NCI-H128 (cell line): ENCODE results near the gene VGF.
A peak's percentile ranks its signal among the peaks of the same experiment; 100 is the strongest.
"Not testable (repeated sequence)": the region's sequence is repeated elsewhere in the genome, so short reads cannot be mapped to it uniquely, and the experiment has no call there.

ENCODE experiments used
- DNase-seq: peaks from one replicate; lab custom pipeline; 2025; ENCODE audit not compliant: unreplicated experiment; lab: John Stamatoyannopoulos, UW

The VGF gene

DNA sequence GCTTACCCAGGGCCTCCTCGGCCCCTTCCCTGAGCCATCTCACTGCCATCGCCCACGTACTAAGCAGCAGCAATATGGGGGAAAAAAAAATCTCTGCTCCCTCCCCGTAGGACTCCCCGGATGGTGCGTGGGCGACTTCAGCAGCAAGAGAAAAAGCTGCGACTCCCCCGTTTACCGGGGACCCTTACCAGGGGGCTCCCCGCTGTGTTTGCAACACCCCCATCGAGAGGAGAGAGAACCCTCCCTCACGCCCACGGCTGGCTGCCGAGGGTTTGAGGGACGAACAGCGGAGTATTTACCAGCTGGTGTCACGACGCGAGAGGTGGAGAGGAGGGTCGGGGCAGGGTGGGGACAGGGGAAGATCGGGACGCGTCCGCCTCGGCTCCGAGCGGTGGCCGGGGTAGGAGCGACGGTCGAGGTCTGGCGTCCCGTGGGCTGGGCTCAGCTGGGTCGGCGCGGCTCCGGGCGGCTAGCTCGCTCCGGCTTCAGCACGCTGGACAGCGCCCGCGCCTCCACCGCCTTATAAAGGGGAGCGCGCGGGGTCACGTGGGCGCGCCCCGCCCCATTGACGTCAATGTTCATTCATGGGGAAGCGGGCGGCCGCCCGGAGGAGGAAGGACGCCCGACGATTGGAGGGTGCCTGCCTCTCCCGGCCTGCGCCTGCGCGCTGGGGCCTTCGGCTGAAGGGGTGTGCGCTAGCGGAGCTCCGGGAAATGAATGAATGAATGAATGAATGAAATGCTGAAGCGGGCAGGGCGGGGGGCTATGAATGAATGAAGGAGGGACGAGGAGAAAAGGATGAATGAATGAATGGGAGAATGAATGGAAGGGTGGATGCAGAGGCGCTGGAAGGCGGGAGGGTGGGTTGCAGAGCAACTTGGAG, at the start of gene VGF:
VGF (minus strand) TSS at position 495 of the 883 bp plus-strand sequence. CDS start 726 bp downstream, outside the sequence.
- peak; percentile 62 for DNase-seq

DNA sequence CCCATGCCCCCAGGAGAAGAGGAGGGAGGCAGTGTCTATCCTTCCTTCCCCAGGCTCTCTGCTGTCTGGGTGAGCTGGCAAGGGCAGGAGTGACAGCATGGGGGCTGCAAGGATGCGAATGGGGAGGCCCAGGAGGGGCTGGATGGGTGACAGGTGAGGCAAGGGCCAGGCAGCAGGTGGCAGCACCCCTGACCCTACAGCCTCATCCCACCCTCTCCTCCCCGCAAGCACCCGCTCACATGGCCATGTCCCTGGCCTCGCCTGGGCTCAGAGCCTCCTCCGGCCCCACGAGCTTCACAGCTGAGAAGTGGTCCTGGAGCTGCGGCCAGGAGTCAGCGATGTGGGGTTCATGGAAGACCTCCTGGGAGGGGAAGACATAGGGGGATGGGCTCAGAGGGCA, 46.6 kb upstream of the VGF start:
- DNase-seq, result no peak

DNA sequence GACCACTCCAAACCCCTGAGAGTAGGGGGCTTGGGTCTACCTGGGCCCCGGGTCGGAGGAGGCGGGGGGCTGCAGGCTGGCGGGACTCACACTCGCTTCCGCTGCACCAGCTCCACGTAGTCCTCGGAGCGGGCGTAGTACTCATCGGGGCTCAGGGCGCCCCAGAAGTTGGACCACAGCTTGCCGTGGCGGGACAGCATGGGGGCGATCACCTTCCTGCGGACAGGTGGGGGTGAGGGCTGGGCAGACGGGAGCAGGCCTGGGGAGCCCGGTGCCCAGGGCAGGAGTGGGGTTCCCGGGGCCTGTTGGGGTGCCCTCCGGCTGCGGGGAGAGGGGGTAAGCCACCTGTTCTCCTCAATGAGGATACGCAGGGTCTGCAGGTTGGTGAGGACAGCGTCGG, 46.1 kb upstream of the VGF start:
- DNase-seq, result no peak

DNA sequence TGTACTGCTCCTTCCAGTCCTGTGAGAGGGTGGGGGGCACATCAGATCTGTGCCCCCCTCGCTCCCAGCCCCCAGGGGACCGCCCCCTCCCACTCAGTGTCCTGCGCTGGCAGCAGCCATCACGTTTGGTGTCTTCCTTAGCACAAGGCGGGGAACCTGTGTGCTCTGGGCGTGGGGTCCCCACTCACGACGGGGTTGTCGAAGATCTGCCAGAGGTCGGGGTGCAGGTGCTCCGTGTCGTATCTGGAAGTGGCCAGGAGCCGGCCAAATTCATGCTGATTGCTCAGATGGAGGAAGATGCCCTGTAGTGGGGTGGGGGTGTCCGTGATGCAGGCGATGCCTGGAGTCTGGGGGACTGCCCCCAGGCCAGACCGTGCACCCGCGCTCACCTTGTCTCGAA, 44.8 kb upstream of the VGF start:
- DNase-seq, result no peak

DNA sequence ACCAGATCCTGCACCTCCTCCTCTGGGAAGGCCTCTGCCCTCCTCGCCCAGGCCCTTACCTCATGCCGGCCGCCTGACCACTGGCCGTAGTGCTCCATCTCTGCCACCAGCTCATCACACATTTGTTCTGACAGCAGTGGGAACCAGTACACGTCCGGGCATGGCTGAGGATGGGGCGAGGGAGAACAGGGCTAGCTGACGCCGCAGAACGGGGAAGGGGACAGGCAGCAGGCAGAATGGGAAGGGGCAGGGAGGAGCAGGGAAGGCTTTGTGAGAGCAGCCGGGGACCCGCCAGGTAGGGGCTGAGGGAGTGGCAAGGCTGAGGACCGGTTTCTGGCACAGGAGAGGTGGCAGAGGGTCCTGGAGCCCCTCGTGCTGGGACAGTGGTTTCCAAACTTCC, 43.4 kb upstream of the VGF start:
- DNase-seq, result no peak

DNA sequence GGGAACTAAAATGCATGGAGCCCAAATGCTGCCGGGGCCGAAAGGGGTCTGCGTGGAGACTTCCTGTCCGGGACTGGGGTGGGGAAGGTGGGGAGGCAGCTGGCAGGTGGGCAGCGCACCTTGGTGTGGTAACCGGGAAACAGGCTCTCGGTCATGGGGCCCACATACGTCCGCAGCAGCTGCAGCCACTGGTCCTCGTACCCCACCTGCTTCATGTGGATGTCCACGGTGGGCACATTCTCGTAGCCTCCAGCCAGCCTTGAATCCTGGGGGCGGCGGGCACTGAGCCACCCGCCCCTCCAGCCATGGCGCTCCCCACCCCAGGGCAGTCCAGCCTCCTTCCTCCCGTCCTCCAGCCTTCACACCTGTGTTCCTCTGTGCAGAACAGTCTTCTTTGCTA, 42.1 kb upstream of the VGF start:
- no peak for DNase-seq

DNA sequence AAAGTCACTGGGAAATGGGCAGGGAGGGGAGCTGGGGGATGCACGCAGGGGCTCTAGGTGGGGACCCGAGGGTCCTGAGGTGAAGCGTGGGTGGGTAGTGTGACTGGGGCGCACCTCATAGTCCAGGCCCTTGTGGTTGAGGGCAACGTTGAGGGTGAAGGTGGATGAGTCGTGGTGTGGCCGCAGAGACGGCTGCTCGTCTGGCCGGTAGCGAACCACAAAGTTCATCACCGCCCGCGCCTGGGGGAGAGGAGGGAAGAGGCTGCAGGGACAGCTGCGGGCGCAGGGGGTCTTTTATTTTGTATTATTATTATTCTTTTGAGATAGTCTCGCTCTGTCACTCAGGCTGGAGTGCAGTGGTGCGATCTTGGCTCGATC, 41.3 kb upstream of the VGF start:
- DNase-seq, result no peak

DNA sequence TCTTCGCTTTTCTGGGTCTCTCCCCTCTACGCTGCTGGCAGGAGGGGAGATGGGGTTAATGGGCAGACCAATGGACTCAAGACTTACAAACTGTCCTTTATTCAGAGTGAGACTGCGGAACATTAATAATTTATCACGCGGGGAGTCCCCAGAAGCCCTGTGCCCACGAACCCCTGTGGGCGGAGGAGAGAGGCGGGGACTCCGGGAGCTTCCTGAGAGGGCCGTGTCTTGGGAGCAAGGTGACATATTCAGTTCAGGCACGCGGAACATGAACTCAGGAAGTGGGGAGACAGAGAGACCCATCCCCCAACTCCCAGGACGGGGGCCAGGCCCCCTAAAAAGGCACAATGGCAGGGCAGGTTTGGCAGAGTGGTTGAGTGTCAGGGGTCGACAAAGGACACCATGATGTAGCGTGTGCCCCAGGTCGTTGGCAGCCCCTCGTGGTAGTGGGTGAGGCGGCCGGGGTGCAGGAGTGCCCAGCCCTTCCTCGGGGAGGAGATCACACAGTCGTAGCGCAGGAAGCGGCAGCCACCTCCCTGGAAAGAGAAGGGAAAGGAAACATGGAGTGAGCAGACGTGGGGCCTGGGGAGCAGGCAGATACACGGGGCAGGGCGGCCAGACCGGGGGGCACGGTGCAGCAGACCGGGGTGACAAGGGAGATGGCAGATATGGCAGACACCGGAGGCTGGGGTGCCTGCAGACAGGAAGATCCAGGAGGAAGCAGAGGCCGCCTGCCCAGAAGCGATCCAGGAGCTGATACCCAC, 40.7 kb upstream of the VGF start:
- no peak for DNase-seq

DNA sequence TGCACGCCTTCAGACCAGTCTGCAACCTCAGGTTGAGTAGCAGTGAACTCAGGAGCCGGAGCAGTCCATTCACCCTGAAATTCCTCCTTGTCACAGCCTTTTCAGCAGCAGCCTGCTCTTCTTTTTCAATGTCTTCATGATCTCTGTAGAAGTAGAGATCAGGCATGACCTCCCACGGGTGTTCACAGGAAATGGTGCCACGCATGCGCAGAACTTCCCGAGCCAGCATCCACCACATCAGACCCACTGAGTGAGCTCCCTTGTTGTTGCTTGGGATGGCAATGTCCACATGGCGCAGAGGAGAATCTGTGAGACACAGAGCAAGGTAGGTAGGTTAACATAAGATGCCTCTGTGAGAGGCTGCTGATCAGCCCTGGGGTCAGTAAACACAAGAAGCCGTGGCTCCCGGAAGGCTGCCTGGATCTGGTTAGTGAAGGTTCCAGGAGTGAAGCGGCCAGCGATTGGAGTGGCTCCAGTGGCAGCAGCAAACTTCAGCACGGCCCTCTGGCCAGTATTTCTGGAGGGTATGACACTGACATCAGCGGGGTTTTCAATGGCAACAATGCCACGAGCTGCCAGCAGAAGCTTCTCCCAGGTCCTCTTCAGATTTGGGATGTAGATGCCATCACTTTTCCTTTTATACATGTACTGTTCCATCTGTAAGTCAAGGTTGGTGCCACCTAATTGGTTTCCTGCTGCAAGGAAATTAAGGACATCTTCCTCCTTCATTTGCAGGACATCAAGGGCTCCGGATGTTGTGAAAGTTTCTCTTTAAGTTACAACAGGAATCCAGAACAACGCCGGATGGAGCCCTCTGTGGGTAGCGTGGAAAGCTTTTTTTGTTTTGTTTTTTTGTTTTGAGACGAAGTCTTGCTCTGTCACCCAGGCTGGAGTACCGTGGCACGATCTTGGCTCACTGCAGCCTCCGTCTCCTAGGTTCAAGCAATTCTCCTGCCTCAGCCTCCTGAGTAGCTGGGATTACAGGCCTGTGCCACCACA, 38.7 kb upstream of the VGF start:
- DNase-seq, result not testable (repeated sequence)

DNA sequence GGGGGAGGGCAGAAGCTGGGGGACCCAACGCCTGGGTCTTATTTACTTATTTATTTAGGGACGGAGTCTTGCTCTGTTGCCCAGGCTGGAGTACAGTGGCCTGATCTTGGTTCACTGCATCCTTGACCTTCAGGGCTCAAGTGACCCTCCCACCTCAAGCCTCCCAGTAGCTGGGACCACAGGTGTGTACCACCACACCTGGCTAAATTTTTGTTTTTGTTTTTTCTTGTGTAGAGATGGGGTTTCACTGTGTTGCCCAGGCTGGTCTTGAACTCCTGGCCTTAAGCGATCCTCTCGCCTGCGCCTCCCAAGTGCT, 37.2 kb upstream of the VGF start:
- no peak for DNase-seq

DNA sequence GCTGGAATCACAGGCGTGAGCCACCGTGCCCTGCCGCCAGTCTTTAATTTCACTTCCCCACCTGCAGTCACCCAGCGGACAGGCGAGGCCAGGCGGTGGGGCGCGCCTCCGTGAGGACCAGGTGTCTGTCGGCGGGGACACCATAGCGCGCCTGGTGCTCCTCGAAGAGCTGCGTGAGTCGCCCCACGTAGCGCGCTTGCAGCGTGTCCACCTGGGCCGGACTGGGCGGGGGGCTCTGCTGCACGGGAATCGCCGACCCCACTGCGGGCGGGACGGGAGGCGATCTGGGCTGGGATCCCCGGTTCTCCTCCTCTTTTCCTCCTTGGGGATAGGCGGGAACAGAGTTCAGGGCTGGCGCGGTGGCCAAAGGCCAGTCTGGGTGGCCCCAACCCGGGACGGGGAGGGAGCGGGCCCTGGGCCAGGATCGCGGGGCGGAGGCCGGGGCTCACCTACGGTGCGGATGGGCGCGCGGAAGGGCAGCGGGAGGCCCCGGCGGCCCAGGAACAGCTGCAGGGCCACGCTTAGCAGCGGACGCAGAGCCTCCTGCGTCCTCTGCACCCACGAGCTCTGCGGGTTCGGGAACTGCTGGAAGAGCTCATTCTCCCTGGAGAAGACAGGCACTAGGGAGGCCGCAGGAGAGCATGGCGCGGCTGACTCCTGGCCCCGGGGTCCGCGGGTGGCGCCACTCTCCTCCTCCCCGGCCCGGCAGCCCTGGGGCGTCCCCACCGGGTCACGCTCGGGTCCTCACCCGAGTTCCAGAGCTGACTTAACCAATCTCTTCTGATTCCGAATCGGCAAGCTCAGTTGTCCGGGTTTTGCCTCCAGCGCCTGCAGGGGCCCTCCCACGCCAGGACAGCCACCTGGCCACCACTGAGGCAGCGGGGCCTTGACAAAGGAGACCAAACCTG, 36.6 kb upstream of the VGF start:
- no peak for DNase-seq

DNA sequence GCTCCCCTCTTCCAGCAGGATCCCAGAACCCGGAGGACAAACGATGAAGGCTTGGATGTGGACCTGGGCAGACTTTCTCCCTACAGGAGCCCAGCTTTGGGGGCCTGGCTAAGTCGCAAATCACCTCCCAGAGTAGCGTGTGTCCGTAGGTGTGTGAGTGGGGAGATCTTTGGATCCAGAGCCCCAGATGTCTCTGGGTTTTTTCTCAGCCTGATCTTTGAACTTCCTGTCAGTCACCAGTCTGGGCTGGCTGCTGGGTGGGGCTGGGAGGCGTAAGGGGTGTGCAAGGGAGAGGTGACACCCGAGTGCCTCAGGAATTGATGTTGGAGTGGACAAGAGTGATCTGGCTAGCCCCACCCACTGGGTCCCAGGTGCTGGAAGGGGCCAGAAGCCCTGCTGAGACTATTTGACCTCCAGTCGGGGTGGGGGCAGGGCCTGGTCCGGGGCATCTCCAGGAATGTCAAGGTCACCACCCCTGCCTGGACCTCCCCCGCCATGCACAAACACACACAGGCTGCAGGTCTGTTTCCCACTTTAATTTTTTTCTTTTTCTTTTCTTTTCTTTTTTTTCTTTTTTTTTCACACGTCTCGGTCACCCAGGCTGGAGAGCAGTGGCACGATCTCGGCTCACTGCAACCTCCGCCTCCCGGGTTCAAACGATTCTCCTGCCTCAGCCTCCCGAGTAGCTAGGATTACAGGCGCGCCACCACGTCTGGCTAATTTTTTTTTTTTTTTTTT, 35.7 kb upstream of the VGF start, which contains the start of gene MOGAT3:
MOGAT3 (minus strand) TSS at position 175 of the 738 bp plus-strand sequence. CDS start 182 bp downstream, outside the sequence.
- no peak for DNase-seq

DNA sequence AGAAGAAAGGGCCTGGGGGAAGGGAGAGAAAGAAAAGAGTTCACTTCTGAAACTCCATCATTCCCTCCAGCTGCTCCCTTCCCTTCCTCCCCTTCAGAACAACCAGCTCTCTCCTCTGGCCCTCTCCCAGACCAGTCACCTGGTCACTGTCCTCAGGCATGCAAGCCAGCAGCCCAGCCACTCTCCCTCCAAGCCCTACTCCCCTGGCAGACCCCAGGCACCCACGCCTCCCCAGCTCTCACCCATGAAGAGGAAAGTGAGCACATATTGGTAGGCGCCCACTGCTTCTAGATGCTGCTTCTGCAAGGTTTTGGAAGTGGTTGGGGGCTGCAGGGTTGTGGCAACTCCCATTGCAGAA, 35.1 kb upstream of the VGF start:
- DNase-seq, result no peak

DNA sequence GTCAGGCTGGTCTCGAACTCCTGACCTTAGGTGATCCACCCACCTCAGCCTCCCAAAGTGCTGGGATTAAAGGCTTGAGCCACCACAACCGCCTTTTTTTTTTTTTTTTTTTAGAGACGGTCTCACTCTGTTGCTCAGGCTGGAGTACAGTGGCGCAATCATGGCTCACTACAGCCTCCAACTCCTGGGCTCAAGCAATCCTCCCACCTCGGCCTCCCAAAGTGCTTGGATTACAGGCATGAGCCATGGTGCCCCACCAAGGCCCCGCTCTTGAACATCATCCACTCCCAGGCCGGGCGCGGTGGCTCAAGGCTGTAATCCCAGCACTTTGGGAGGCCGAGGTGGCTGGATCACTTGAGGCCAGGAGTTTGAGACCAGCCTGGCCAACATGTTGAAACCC, 34.2 kb upstream of the VGF start:
- DNase-seq, result not testable (repeated sequence)

DNA sequence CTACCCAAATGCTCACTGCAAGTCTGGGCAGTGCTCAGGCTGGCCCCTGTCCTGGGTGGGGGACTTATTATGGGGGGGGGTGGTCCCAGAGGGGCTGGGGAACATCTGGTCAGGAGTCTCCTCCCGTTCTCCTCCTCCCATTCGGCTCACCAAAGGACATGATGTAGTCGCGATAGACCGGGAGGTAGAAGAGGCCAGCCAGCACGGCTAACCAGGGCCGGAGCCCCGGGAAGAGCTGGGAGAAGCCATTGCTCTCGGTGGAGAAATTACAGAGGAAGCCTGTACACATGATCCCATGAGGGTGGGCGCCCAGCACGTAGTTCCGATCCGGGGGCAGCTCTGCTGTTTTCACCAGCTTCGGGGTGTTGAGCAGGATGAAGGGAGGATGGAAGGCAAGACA, 33.1 kb upstream of the VGF start:
- no peak for DNase-seq

DNA sequence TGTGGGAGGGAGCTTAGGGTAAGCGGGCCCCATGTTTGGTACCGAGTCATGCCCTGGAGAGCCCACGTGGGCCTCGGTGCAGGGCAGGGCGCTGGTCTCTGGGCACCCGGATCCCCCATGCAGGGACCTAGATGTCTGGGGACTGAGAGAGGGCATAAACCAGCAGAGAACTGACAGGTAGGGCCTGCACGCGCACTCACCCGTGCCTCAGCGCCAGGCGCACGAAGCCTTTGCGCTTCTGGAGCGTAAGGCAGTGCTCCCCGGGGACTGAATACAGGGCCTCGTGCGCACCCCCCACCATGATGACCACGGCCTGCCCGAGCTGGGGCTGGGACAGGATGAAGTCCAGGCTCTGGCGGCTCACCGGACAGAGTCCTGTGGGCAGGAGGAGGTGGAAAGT, 32.6 kb upstream of the VGF start:
- no peak for DNase-seq

DNA sequence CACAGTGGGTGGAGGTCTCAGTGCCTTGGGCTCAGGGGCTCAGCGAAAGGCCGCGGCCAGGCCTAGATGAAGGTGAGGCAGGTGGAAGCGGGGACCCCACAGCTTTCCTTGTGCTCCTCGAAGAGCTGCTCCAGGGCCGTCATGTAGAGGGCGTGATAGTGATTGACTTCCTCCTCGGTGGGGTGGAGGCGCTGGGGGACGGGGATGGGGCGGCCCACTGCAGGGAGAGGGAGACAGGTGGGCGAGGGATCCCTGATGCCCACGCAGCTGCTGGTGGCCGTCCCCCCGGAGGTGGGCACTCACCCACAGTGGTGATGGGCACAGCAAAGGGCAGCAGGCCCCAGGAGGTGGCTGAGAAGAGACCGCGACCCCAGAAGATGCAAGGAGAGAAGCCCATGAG, 30.5 kb upstream of the VGF start:
- DNase-seq, result no peak

DNA sequence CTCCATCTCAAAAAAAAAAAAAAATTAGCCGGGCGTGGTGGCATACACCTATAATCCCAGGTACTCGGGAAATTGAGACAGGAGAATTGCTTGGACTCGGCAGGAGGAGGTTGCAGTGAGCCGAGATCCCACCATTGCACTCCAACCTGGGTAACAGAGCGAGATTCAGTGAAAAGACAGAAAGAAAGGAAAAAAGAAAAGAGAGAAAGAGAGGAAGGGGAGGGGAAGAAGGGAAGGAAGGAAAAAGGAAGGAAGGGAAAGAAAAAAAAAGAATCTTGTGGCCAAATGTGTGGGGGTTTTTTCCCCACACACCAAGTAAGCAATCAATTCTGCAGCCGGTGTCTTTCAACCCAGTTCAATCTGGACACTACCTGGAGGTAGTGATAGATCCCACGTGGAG, 23.7 kb upstream of the VGF start:
- no peak for DNase-seq

DNA sequence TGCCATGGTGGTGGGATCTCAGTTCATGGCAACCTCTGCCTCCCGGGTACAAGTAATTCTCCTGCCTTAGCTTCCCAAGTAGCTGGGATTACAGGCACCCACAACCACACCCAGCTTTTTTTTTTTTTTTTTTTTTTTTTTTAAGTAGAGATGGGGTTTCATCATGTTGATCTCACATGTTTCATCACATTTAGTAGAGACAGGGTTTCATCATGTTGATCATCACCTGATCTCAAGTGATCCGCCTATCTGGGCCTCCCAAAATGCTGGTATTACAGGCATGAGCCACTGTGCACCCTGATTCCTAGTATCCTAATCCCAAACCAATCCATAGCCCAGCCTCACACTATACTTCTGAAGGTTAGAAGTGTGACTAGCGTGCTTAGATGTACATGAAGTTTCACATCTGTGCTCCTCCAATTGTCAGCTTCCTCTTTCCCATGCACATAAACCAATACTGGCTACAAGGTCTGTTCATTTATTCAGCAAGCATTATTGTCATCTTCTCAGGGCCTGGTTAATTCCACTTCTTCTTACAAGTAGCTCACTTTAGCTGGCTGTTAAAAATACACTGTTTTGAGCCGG, 21.6 kb upstream of the VGF start:
- no peak for DNase-seq
